ENCODE results near the gene PLA2G6.

The PLA2G6 gene

GRCh38 chr22:38109371-38110001, 72.1 kb downstream of the PLA2G6 start:
- DNase-seq: no peak

DNA sequence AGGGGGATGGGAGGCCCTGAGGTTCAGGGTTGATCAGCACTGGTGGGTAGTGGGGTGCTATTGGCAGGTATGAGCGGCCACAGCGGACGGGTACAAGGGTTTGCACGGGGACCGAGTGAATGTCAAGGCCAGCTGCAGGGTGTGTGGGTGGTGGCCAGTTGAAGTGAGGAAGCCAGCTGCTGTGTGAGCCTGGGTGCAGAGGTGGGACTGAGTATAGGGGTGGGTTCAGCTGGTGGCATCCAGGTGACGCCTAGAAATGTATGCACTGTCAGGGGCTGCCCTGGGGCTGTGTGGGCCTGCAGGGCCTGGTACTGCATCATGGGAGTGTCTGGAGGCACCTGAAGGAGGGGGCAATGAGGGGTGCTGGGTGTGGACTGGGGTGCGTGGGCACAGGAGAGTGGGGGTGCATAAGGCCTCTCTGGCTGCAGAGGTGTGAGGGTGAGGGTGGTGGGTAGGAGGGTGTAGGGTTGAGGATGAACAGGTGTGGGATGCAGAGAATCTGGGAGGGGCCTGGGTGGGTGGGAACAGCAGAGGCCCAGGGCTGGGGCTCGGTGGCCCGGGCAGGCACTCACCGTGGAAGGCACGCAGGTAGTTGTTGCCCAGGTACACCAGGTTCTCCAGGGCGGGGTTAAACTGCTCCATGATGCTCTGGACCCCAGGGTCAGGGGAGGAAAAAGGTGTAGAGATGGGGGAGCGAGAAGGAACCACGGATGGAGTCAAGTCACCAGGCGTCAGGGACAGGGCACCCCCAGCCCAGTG, 72.9 kb downstream of the PLA2G6 start:
- no peak for DNase-seq

- no peak for DNase-seq
Measured at GRCh38 chr22:38107692-38108515, 73.7 kb downstream of the PLA2G6 start.

- no peak for DNase-seq
Measured at GRCh38 chr22:38106814-38107578, 74.6 kb downstream of the PLA2G6 start.

- no peak for DNase-seq
Measured at GRCh38 chr22:38104084-38104483, 77.5 kb downstream of the PLA2G6 start.

DNA sequence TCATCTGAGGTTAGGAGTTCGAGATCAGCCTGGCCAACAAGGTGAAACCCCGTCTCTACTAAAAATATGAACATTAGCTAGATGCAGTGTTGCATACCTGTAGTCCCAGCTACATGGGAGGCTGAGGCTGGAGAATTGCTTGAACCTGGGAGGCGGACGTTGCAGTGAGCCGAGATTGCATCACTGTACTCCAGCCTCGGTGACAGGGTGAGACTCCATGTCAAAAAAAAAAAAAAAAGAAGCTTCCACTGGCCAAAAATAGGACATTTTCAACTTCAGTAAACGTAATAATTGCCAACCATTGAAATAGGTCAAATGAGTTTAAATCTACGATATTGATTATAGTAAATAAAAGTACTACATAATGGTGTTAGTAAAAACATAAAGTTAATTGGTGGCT, 78.0 kb downstream of the PLA2G6 start:
- no peak for DNase-seq

DNA sequence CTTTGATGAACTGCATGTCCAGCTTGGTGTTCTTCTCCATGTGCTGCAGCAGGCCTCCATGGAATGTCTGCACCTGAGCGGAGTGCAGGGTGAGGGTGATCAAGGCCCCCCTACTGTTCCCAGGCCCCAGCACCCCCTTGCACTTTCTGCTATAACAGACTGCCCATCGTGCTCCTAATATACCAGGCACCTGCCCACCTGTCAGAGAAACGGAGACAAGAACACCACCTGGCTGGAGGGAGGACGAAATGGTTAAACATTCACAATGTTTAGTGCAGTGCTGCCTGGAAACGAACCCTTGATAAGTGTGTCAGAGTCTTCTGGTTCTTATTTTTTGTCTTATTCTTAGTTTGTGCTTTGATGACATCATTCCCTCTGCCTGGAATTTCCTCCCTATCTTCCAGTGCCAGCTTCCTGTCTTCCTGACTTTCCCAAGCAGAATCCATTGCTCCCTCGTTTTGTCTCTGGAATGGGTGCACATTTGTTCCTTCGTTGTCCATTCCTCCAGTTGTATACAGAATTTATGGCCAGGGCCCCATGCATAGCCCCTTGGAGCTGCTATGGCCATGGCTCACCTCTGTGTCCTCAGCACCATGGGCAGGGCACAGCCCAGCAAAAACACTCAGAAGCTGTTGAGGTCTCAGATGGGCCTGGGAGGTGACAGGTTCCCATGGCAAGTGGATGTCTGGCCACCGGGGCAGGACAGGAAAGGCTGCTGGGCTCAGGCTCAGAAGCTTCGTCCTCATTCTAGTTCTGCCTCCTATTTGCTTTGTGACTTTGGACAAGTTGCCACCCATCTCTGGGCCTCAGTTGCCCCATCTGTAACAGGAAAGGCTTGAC, 83.0 kb downstream of the PLA2G6 start:
- no peak for DNase-seq

DNA sequence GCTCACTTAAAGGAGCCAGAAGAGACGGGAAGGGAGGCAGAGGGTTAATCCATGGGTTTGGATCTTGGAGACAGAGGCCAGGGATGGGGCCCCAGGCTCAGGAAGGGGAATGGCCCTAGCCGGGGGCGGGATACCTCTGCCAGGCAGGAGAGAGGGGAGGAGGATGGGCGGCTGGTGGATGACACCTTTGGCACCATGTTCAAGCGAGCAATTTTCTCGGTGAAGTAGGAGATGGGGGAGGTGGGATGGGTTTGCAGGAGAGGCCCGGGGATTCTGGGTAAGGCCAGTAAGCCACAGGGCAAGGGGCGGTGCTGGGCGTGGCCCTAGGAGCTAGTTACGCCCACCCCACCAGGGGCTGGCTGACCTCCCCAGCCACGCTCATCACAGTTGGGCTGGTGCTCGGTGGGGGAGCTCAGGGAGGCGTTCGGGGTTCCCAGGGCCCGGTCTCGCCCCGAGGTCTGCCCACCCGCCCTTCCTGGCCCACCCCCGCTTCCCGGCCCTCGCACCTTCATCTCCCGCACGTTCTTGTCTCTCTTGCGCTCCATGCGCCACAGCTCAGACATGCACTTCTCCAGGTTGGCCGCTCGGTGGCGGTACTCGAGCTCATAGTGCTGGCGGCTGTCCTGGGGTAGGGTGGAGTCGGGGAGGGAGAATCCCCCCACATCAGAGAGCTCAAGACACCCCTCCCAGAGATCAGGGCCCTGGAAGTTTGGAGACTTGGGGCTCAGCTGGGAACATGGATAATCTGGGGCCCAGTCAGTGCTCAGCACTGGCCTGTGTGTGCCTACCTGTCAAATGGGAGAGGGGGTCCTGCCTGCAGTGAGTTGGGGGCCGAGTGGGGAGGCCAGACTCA, 83.8 kb downstream of the PLA2G6 start:
- DNase-seq: no peak

- DNase-seq: no peak
Measured at GRCh38 chr22:38097058-38097457, 84.6 kb downstream of the PLA2G6 start.

DNA sequence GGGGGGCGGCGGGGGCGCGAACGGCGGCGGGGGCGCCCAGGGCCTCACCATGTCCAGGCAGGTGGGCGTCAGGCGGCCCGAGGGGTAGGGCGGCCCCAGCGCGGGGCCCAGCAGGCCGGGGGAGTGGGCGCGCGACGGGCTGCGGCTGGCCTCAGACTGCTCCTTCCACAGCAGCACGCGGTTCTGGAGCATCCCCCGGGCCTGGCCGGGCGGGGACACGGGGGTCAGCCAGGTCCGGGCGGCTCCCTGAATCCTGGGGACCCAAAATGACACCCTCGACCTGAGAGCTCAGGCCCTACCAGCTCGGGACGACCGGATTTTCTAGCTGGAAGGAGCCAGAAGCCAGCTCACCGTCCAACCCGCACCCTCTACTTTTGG, 92.2 kb downstream of the PLA2G6 start:
- DNase-seq: no peak

DNA sequence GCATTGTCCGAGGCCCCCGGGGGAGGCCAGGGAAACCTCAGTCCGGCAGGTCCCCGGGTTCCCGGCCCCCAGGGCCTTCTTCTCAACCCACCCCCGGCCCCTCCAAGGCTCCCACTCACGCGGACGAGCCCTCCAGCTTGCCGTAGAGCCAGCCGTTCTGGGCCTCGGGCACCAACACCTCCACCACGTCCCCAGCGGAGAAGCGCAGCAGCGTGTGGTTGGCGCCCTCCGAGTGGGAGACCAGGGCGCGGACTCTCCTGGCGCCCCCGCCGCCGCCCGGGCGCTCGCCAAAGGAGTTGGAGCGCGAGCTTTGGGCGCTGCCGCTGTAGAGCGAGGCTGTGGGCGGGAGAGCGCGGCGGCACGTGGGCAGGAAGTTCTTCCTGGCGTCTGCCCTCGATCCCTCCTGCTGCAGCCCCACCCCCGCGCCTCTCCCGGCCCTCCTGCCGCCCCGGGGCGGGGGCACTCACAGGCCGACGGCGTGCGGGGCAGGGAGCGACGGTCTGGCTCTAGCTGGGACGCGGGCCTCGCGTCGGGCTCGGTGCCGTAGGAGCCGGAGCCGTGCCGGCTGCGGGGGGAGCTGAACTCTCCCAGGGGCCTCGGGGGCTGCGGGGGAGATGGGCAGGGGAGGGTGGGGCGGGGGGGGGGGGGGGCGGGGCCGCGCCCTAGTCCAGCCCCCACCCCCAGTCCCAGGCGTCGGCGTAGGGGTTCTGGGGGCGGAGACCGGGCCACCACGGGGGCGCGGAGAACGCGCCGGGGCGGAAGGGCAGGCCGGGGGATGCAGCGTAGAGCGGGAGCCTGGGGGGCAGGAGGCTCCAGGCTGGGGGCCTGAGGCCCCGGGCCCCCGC, 92.8 kb downstream of the PLA2G6 start:
- no peak for DNase-seq

DNA sequence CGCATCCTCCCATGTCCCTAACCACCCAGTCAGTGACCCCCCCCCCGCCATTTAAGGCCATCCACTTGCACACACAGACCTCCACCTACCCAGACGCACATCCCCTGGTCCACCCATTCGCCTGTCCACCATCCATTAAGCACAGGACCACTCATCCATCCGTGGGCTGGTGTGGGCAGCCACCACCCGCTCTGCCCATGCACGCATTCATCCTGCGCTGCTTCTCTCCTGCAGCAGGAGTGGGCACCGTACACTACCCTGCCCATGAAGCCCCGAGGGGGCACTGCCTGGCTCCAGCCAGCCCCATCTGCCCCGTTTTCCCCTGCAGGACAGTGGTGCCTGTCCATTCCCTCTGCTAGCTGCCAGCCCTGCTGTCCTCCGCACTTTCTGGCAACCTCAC, 93.8 kb downstream of the PLA2G6 start:
- DNase-seq: no peak

GRCh38 chr22:38086942-38087341, 94.7 kb downstream of the PLA2G6 start:
- DNase-seq: no peak

DNA sequence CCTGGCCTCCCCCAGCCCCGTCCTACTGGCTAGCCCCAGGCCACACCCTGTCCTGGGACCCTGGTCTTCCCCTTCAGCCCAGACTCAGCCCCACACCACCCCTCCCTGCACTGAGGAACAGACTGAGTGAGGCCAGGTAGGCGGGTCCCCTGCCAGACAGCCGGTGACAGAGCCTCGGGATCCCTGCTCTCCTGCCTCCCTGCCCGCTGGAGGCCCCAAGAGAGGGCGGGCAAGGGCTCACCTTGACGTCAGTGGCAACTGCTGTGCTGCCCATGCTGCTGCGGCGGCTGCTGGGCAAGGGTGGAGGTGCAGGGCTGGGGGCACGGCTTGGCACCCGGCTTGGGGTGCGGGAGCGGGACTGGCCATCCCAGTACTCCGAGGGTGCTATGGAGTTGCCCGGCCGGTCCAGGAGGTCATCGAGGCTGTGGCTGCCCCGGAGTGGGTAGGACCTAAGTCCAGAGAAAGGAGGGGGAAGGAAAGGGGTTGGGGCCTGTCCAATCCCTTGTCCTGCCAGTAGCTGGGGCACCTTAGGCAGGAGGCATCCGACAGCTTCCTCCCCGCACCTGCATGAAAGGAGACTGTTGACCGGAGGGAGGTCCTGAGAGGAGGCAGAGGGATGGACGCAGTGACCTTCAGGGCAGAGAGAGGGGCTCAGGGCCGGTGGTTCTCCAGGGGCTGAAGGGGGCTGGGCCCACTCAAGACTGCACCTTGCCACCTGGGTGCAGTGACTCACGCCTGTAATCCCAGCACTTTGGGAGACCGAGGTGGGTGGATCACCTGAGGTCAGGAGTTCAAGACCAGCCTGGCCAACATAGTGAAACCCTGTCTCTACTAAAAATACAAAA, 95.4 kb downstream of the PLA2G6 start:
- DNase-seq: no peak

GRCh38 chr22:38085501-38085900, 96.1 kb downstream of the PLA2G6 start:
- DNase-seq: no peak

DNA sequence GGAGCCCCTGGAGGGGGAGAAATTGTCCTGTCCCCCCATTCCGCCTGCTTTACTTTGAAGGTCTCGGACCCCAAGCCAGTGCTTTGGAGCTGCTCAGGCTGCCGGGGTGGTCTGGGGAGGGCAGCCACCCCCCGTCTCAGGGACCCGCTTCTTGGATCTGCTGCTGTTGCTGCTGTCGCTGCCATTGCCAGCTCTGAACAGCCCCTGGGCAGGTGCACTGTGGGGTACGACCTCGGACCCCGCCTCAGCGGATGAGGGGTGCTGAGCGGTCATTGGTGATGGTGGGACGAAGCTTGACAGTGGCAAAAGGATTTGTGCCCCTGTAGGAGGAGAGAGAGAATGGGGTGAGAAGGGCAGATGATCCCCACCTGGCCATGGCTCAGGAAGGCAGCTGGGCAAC, 96.6 kb downstream of the PLA2G6 start:
- DNase-seq: no peak

DNA sequence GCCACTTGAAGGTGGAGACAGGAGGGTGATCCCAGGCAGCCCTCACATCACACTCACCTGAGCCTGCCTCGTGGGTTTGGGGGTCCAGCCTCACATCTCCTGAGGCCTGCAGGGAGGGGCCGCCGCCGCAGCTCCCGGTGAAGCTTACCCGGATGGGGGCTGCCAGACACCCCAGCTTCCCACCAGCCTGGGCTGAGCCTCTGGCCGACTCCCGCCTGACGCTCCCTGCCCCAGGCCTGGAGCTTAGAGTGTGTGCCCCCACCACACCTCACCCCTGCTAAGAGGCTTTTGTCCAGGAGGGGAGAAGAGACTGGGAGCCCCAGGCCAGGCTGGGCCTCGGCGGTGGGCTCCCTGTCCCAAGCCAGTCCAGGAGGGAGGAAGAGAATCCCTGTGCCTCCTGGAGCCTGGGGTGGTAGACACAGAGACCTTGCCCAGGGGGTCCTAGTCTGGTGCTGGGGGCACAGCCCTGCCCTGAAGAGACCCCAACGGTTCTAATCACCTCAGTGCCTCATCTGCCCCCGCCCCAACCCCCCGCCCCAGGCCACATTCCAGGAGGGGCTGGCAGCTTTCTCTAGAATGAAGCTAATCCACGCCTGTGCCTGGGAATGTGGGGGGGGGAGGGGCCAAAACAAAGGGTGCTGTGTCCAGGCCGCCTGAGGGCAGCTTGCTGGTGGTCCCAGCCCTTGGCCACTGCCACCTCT, 97.5 kb downstream of the PLA2G6 start, which contains the start of gene SLC16A8:
Gene SLC16A8 (minus strand): TSS at position 254 of the 701 bp plus-strand sequence. CDS start 1,311 bp downstream, outside the sequence.
- DNase-seq: no peak

DNA sequence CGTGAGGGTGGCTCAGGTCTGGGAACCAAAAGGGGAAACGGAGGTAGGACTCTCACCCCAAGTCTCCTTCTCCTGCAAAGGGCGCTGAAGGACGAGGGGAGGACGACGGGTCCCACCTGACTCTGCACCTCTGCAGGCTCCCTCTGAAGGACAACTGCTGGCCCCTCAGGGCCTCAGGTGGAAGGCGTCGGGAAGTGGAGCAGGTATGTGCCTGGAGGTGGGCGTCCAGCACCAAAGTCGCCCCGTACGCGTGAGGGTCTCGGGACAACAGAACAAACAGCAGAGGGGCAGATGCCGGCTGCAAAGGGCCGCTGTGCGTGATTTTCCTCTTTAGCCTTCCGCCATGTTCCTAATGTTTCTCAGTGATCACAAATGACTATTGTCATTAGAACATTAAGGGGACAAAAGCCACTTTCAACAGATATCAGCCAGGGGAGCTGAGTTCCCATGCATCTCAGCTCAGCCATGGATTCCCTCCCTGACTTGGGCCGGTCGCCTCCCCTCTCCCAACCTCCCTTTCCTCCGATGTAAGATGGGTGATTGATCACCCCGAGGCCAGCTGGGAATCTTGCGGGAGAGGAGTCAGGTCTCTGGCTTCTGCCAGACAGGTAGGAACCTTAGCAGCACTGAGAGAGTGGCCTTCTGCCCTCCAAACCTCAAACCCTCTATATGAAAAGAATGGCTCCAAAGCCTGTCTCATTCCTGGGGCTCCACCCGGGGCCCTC, 98.5 kb downstream of the PLA2G6 start:
- no peak for DNase-seq
